HS-5 (cell line): Measurements from ENCODE around the gene ERC1.

Experiments used
- DNase-seq: peaks from one replicate; pipeline ENCODE4 v3.0.0-alpha.2; 2012; ENCODE audit warnings: low read depth

ERC1 gene

GRCh38 chr12:1515428-1515827 lies 524.4 kb downstream of the ERC1 start:
- no peak for DNase-seq

GRCh38 chr12:1517007-1517406 lies 526.0 kb downstream of the ERC1 start:
- DNase-seq: no peak

DNA sequence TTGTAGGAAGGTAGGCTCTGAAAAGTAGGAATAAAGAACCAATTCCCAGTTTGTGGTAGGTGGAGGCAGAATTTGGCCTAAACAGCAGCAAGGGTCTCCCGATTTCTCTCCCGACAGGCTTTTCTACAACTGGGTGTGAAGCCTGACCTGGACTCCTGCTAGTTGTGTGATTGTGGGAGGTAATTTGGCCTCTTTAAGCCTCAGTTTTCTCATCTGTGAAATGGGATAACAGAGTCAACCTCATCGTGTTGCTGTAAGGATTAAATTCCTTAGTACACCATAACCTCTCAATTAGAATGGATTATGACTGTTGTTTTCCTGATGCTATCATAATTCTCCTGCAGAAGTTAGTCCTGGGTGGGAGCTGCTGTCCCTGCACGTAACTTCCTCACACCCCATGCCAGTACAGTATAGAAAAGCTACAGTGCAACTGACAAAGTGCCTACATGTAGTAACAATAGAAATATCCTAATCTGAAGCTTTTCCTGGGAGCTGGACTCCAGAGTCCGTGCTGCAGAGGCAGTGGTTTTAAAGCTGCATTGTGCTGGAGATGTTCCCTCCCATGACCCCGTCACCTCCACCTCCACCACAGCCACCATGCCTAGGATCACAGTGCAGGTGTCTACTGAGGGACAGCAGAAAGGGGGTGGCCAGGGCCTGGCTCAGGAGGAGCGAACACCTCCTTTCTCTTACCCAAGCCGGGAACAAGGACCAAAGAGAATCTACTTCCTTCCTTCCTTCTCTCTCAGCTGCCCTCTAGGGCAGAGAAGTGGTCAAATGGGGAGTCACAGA lies 526.9 kb downstream of the ERC1 start:
- no peak for DNase-seq

DNA sequence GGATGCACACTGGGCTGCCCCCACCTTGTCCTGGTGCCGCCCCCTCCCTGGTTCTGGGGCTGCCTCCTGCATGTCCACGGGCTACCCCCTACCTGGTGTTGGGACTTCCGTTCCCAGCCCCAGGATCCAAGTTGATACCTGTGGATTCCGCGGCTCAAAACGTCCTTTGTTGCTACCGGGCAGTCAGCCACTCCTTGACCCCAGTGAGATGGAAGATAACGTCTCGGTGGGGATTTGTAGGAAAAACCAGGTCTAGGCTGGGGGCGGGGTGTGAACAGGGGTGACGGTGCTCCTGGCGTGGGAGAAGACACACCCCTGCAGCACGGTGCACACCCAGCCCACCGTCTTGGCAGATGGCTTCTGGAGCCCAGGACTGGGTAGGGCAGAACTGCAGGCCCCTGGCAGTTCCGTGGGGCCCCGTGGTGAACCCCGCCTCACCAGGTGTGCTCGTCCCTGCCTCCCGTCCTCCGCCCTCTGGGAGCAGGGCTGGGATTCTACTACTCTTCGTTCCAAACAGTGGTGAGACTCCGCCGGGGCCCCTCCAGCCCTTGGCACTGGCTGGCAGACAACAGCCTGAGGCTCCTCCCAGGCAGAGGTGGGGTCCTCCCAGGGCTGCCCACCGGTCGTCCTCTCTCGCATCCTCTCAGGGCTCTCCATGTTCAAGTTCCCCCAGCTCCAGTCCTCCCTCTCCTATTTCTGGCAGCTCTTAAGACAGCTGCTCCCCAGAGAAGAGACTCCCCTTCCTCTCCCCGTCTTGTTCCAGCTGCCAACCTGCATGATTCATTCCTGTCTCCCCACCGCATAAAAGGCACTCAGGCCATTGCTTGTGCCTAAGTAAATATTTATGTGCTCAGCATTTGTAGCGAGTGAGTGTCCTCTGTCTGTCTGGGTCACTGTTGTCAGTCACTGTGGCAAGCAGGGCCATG lies 527.8 kb downstream of the ERC1 start:
- peak; percentile 55 for DNase-seq

- DNase-seq: no peak
Measured at GRCh38 chr12:1519642-1520041, 528.6 kb downstream of the ERC1 start.

DNA sequence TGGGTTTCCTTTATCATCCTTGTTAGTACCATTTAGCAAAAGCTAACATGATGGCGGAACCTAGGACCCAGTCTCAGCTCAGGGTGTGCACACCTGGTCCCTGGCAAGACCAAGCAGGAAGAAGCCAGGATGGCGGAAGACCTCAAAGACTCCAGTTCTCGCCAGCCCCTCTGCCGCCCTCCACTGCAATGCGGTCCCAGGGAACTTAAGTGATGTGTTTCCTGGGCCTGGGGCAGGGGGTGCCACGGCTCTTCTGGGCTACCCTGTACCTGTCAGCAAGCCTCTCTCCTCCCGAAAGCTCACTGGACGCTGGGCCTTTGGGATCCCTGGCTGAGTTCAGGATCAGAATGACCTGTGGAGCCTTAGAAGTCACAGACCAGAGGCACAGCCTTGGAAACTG lies 532.0 kb downstream of the ERC1 start:
- DNase-seq: no peak

- DNase-seq: no peak
Measured at GRCh38 chr12:1523558-1524050, 532.6 kb downstream of the ERC1 start.

DNA sequence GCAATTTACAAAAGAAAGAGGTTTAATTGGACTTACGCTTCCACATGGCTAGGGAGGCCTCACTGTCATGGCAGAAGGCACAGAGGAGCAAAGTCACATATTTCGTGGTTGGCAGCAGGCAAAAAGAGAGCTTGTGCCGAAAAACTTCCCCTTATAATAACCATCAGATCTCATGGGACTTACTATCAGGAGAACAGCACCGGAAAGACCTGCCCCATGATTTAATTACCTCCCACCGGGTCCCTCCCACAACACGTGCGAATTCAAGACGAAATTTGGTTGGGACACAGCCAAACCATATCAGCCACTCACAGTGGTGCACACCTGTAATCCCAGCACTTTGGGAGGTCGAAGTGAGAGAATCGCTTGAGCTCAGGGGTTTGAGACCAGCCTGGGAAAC lies 534.8 kb downstream of the ERC1 start:
- DNase-seq: no peak

- peak; percentile 69 for DNase-seq
Measured at GRCh38 chr12:1527789-1528188, 536.8 kb downstream of the ERC1 start.

GRCh38 chr12:1528791-1529190 lies 537.8 kb downstream of the ERC1 start:
- no peak for DNase-seq

GRCh38 chr12:1529228-1529861 lies 538.3 kb downstream of the ERC1 start:
- DNase-seq: no peak

GRCh38 chr12:1529862-1530591 lies 539.0 kb downstream of the ERC1 start:
- DNase-seq: no peak

GRCh38 chr12:1530592-1531152 lies 539.6 kb downstream of the ERC1 start:
- DNase-seq: no peak

GRCh38 chr12:1531153-1531653 lies 540.2 kb downstream of the ERC1 start:
- DNase-seq: no peak

DNA sequence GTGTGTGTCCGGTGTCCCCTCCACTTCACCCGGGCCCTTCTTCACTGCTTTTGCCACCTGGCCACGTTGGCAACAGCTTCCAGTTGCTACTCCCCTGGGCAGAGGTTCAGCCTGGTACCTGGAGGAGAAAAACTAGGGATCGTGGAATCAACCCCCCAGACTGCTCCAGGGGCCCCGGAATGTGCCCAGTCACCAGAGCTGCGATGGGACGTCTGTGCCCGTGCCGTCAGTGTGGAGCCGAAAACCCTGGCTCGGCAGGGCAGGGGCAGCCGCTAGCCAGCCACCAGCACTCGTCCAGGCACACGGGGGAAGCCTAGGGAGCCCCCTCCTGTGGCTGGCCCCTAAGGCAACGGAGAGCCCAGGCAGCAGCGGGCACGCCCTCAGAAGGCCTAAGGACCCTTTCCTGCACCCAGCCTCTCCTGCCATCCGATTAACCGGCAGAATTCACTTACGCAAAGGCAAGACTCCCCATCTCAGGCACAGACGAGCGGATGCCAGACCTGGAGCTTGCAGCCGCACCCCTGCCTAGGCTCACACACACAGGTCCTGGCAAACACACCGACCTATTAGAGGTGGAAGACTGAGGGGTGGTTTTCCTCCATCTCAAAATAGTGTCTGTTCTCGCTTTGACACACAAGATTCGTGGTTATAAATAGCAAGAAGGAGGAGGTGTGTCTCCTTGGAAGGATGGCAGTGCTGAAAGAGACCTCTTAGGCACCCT lies 540.8 kb downstream of the ERC1 start:
- no peak for DNase-seq

GRCh38 chr12:1532375-1533165 lies 541.5 kb downstream of the ERC1 start:
- DNase-seq: no peak

DNA sequence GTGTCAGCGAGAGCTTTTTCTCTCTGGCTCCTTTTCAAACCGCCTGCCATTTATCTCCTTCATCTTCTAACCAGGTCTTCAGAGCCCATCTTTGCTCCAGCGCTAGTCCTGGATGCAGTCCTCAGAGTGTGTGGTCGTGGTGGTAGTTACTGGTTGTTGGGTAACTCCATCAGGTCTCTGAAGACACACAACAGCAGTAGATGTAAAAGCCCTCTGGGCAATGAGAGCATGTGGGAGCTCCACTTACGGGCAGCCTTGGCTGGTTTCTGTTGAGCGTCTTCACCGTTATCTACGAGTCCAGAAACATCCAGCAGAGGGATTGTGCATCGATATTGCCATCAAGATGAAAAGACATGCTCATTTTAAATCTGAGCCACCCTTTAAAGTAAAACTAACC lies 542.2 kb downstream of the ERC1 start:
- DNase-seq: no peak

DNA sequence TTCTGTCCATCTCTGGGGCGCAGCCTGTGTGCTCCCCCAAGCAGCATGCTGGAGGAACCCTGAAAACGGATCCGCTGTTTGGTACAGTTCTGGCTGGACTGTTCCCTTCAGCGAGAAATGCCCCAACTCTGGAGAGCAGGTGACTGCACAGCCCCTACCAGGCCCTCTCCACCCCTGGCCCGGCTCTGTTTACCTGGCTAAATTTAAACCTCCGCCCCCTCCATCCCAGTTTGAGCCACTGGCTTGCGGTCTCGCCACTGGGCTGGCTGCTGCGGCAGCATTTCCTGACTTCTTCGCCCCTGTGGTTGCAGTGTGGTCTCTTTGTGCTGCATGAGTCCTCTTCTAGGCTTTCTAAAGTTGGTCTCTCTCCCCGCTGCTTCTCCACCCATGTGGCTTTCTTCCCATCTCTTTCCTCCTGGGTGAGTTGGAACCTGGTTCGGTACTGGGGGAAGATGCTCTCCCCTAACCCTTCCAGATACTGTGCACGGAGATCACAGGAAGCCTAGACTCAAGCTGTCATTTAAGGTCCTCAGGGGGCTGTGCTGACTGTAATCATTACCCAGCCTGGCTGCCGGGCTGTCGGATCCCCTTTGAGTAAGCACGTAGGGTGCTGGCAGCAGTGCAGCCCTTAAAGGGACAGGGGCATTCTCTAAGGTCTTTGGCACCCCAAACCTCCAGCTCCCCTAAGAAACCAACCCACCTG lies 542.7 kb downstream of the ERC1 start:
- no peak for DNase-seq

DNA sequence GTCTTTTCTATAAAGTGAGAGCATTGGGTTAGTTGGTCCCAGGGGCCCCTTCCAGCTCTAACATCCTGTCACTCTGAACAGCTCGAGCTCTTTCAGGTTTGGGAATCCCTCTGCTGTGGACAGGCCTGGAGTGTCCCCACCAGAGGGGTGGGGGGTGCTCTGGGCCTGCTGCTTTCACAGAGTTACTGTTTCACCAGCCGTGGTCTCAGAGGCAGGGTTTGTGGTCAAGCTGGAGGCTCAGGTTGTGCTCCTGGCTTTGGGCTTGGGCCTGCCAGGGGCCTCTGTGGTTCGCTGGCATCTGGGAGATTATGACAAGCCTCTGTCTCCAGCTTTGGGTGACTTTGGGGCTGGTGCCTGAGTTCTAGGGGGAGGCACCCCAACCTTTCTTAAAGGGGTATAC lies 543.7 kb downstream of the ERC1 start:
- DNase-seq: no peak
